ENCODE measurements around the gene SEPHS2. TPM values are rescaled to one million over a fixed set of nuclear protein-coding genes. Genes with fewer than 3 reads are reported as not detected.
"Not testable (repeated sequence)": the region's sequence is repeated elsewhere in the genome, so short reads cannot be mapped to it uniquely, and the experiment has no call there.

SEPHS2 gene
- total RNA-seq, 4 donors from 2014 or later, result 34.5 to 41.3 (median 39.9) TPM

- no peak overlapping the region for H3K27ac ChIP-seq
- no peak for DNase-seq
- intact Hi-C loops (cut with DNase I), result no loop called here
- no peak for TF ChIP-seq CTCF (IDR thresholded peaks at IDR 0.05)
- no peak for TF ChIP-seq POLR2A (IDR thresholded peaks at IDR 0.05)
- no peak overlapping the region for H3K4me3 ChIP-seq (replicated peaks in 1 of 3)
- H3K36me3 ChIP-seq, result no peaks in the 10 kb centered on the region
- 89 to 92% methylated on average over 16 of the region's 16 CpGs for WGBS, 2 donors
- H3K27me3 ChIP-seq, result no peaks in the 10 kb centered on the region
- H3K9me3 ChIP-seq, result no peaks in the 10 kb centered on the region
- no peaks in the 10 kb centered on the region for H3K4me1 ChIP-seq
Observed at GRCh38 chr16:30457743-30458560, 12.3 kb upstream of the SEPHS2 start.

GRCh38 chr16:30457256-30457655 is 11.6 kb upstream of the SEPHS2 start:
- no peak for TF ChIP-seq POLR2A (IDR thresholded peaks at IDR 0.05)
- no peak for TF ChIP-seq CTCF (IDR thresholded peaks at IDR 0.05)
- no peaks in the 10 kb centered on the region for H3K36me3 ChIP-seq
- intact Hi-C loops (cut with DNase I), result no loop called here
- H3K27ac ChIP-seq, result no peak overlapping the region
- no peaks in the 10 kb centered on the region for H3K4me1 ChIP-seq
- WGBS, 2 donors, result 83% methylated on average over 1 of the region's 1 CpG
- H3K9me3 ChIP-seq, result no peaks in the 10 kb centered on the region
- no peaks in the 10 kb centered on the region for H3K27me3 ChIP-seq
- no peak for DNase-seq
- H3K4me3 ChIP-seq (replicated peaks in 1 of 3), result no peak overlapping the region

GRCh38 chr16:30456302-30456701 is 10.6 kb upstream of the SEPHS2 start:
- intact Hi-C loops (cut with DNase I), result no loop called here

GRCh38 chr16:30452709-30453580 is 7.3 kb upstream of the SEPHS2 start:
- DNase-seq; intact Hi-C loops (cut with DNase I); H3K4me3 ChIP-seq (replicated peaks in 1 of 3); H3K27me3 ChIP-seq; H3K36me3 ChIP-seq; H3K4me1 ChIP-seq; H3K9me3 ChIP-seq; H3K27ac ChIP-seq: not testable (repeated sequence)
- WGBS, 2 donors, result 77 to 79% methylated on average over 20 of the region's 20 CpGs

More at GRCh38 chr16:30456302-30456701, 10.6 kb upstream of the SEPHS2 start:
- Histone ChIP-seq H3K4me3 (replicated peaks in 1 of 3) (no peak overlapping the region), H3K27ac (no peak overlapping the region), H3K27me3 (no peaks in the 10 kb centered on the region), H3K9me3 (no peaks in the 10 kb centered on the region), H3K4me1 (no peaks in the 10 kb centered on the region), H3K36me3 (no peaks in the 10 kb centered on the region)
- WGBS, 2 donors, result 82 to 86% methylated on average over 1 of the region's 1 CpG
- TF ChIP-seq CTCF (IDR thresholded peaks at IDR 0.05) (no peak), POLR2A (IDR thresholded peaks at IDR 0.05) (no peak)
- DNase-seq, result no peak

GRCh38 chr16:30449116-30449435 is 3.4 kb upstream of the SEPHS2 start:
- Histone ChIP-seq H3K27ac (no peak overlapping the region), H3K36me3 (no peaks in the 10 kb centered on the region), H3K4me1 (peaks cover 9 to 15% of the 10 kb centered on the region in 2 donors), H3K9me3 (no peaks in the 10 kb centered on the region), H3K27me3 (no peaks in the 10 kb centered on the region), H3K4me3 (replicated peaks in 1 of 3) (no peak overlapping the region)
- intact Hi-C loops (cut with DNase I), result loop anchor here (10.0 kb wide), 1 partner anchor 156 kb away; no protein-coding TSS in a partner anchor
- no peak for TF ChIP-seq CTCF (IDR thresholded peaks at IDR 0.05)
- no peak for TF ChIP-seq POLR2A (IDR thresholded peaks at IDR 0.05)
- WGBS, 2 donors, result 79 to 82% methylated on average over 3 of the region's 3 CpGs
- DNase-seq, result no peak

Data from thyroid gland (tissue), 4 donors.